Activated naive CD8-positive, alpha-beta T cell treated with anti-CD3 and anti-CD28 coated beads, Interleukin-2, amount 50 U/mL, for 24 hours (primary cell): Measurements from ENCODE around the gene TAS1R3.
A peak's percentile ranks its signal among the peaks of the same experiment; 100 is the strongest.

ENCODE experiments used
- ATAC-seq: fragments of 150-1000 bp; cut with Tn5 transposase; one replicate; pipeline ENCODE4 v1.10.0; 2021
- DNase-seq: peaks from one replicate; pipeline ENCODE4 v3.0.0; 2021
- H3K27ac Mint-ChIP-seq: one replicate; pipeline ENCODE4 v1.8.0; 2021; ENCODE audit warnings: mild to moderate bottlenecking, mixed read lengths
- H3K27me3 Mint-ChIP-seq: one replicate; pipeline ENCODE4 v1.8.0; 2021; ENCODE audit warnings: mixed read lengths
- H3K36me3 Mint-ChIP-seq: one replicate; pipeline ENCODE4 v1.8.0; 2021; ENCODE audit warnings: low read depth, mixed read lengths
- H3K4me1 Mint-ChIP-seq: one replicate; pipeline ENCODE4 v1.8.0; 2021; ENCODE audit warnings: mixed read lengths
- H3K4me3 Mint-ChIP-seq: one replicate; pipeline ENCODE4 v1.8.0; 2021; ENCODE audit warnings: mild to moderate bottlenecking, moderate library complexity, mixed read lengths
- H3K9me3 Mint-ChIP-seq: one replicate; pipeline ENCODE4 v1.8.0; 2021; ENCODE audit warnings: mixed read lengths

TAS1R3 gene

GRCh38 chr1:1333551-1334241 is 2.6 kb downstream of the TAS1R3 start:
- Mint-ChIP-seq H3K27me3 (no peaks in the 10 kb centered on the region), H3K4me3 (no peak overlapping the region), H3K27ac (no peak overlapping the region), H3K36me3 (no peaks in the 10 kb centered on the region), H3K9me3 (no peaks in the 10 kb centered on the region), H3K4me1 (no peaks in the 10 kb centered on the region)
- DNase-seq (no peak), ATAC-seq (no peak)

GRCh38 chr1:1334835-1335234 is 3.8 kb downstream of the TAS1R3 start:
- DNase-seq (no peak), ATAC-seq (no peak)
- Mint-ChIP-seq H3K27me3 (no peaks in the 10 kb centered on the region), H3K36me3 (no peaks in the 10 kb centered on the region), H3K4me3 (no peak overlapping the region), H3K9me3 (no peaks in the 10 kb centered on the region), H3K27ac (no peak overlapping the region), H3K4me1 (no peaks in the 10 kb centered on the region)

- Mint-ChIP-seq H3K4me3 (no peak overlapping the region), H3K36me3 (no peaks in the 10 kb centered on the region), H3K27me3 (no peaks in the 10 kb centered on the region), H3K27ac (no peak overlapping the region), H3K4me1 (no peaks in the 10 kb centered on the region), H3K9me3 (no peaks in the 10 kb centered on the region)
- no peak for DNase-seq
- ATAC-seq = no peak
Observed at GRCh38 chr1:1335283-1335682, 4.2 kb downstream of the TAS1R3 start.

GRCh38 chr1:1335792-1336248 is 4.7 kb downstream of the TAS1R3 start:
- Mint-ChIP-seq H3K27me3 (no peaks in the 10 kb centered on the region), H3K27ac (no peak overlapping the region), H3K4me1 (no peaks in the 10 kb centered on the region), H3K9me3 (no peaks in the 10 kb centered on the region), H3K36me3 (peaks cover 5% of the 10 kb centered on the region), H3K4me3 (no peak overlapping the region)
- no peak for DNase-seq
- ATAC-seq = no peak

GRCh38 chr1:1336446-1336845 is 5.4 kb downstream of the TAS1R3 start:
- H3K27me3 Mint-ChIP-seq = no peaks in the 10 kb centered on the region
- H3K4me3 Mint-ChIP-seq = no peak overlapping the region
- H3K36me3 Mint-ChIP-seq = peaks cover 11% of the 10 kb centered on the region
- ATAC-seq = no peak
- H3K4me1 Mint-ChIP-seq = no peaks in the 10 kb centered on the region
- H3K9me3 Mint-ChIP-seq = no peaks in the 10 kb centered on the region
- H3K27ac Mint-ChIP-seq = no peak overlapping the region
- DNase-seq = no peak

GRCh38 chr1:1336931-1337792 is 6.1 kb downstream of the TAS1R3 start:
- Mint-ChIP-seq H3K36me3 (peaks cover 13% of the 10 kb centered on the region), H3K9me3 (no peaks in the 10 kb centered on the region), H3K4me1 (no peaks in the 10 kb centered on the region), H3K27ac (no peak overlapping the region), H3K4me3 (no peak overlapping the region), H3K27me3 (no peaks in the 10 kb centered on the region)
- DNase-seq (no peak), ATAC-seq (no peak)

GRCh38 chr1:1337793-1338147 is 6.7 kb downstream of the TAS1R3 start:
- ATAC-seq (peak; percentile 48), DNase-seq (peak; percentile 63)
- Mint-ChIP-seq H3K27ac (no peak overlapping the region), H3K27me3 (no peaks in the 10 kb centered on the region), H3K9me3 (no peaks in the 10 kb centered on the region), H3K4me1 (no peaks in the 10 kb centered on the region), H3K36me3 (peaks cover 13% of the 10 kb centered on the region), H3K4me3 (no peak overlapping the region)

- no peak overlapping the region for H3K27ac Mint-ChIP-seq
- DNase-seq (no peak), ATAC-seq (no peak)
- H3K36me3 Mint-ChIP-seq = peaks cover 13% of the 10 kb centered on the region
- no peaks in the 10 kb centered on the region for H3K4me1 Mint-ChIP-seq
- H3K4me3 Mint-ChIP-seq = no peak overlapping the region
- no peaks in the 10 kb centered on the region for H3K27me3 Mint-ChIP-seq
- no peaks in the 10 kb centered on the region for H3K9me3 Mint-ChIP-seq
Observed at GRCh38 chr1:1338278-1338677, 7.2 kb downstream of the TAS1R3 start.

- ATAC-seq (no peak), DNase-seq (no peak)
- Mint-ChIP-seq H3K4me1 (peaks cover 3% of the 10 kb centered on the region), H3K27me3 (no peaks in the 10 kb centered on the region), H3K4me3 (no peak overlapping the region), H3K9me3 (no peaks in the 10 kb centered on the region), H3K27ac (no peak overlapping the region), H3K36me3 (peaks cover 13% of the 10 kb centered on the region)
Observed at GRCh38 chr1:1340185-1340584, 9.1 kb downstream of the TAS1R3 start.

- Mint-ChIP-seq H3K4me1 (peaks cover 3% of the 10 kb centered on the region), H3K27ac (no peak overlapping the region), H3K4me3 (no peak overlapping the region), H3K27me3 (no peaks in the 10 kb centered on the region), H3K36me3 (peaks cover 13% of the 10 kb centered on the region), H3K9me3 (no peaks in the 10 kb centered on the region)
- ATAC-seq (no peak), DNase-seq (no peak)
Observed at GRCh38 chr1:1340791-1341548, 9.9 kb downstream of the TAS1R3 start.

GRCh38 chr1:1341549-1342021 is 10.5 kb downstream of the TAS1R3 start:
- ATAC-seq = no peak
- H3K27me3 Mint-ChIP-seq = no peaks in the 10 kb centered on the region
- H3K9me3 Mint-ChIP-seq = no peaks in the 10 kb centered on the region
- H3K27ac Mint-ChIP-seq = no peak overlapping the region
- H3K36me3 Mint-ChIP-seq = peaks cover 13% of the 10 kb centered on the region
- DNase-seq = no peak
- no peak overlapping the region for H3K4me3 Mint-ChIP-seq
- peaks cover 3% of the 10 kb centered on the region for H3K4me1 Mint-ChIP-seq

- Mint-ChIP-seq H3K36me3 (peaks cover 13% of the 10 kb centered on the region), H3K4me3 (no peak overlapping the region), H3K4me1 (peaks cover 8% of the 10 kb centered on the region), H3K27me3 (no peaks in the 10 kb centered on the region), H3K9me3 (no peaks in the 10 kb centered on the region), H3K27ac (no peak overlapping the region)
- ATAC-seq (no peak), DNase-seq (no peak)
Observed at GRCh38 chr1:1342061-1342562, 11.0 kb downstream of the TAS1R3 start.

GRCh38 chr1:1342584-1343115 is 11.6 kb downstream of the TAS1R3 start:
- peaks cover 12% of the 10 kb centered on the region for H3K4me1 Mint-ChIP-seq

GRCh38 chr1:1343811-1344421 is 12.8 kb downstream of the TAS1R3 start:
- H3K9me3 Mint-ChIP-seq = no peaks in the 10 kb centered on the region
- no peak overlapping the region for H3K4me3 Mint-ChIP-seq
- DNase-seq (no peak), ATAC-seq (no peak)
- H3K27ac Mint-ChIP-seq = no peak overlapping the region
- peaks cover 13% of the 10 kb centered on the region for H3K36me3 Mint-ChIP-seq
- peaks cover 14% of the 10 kb centered on the region for H3K4me1 Mint-ChIP-seq
- no peaks in the 10 kb centered on the region for H3K27me3 Mint-ChIP-seq

More at GRCh38 chr1:1342584-1343115, 11.6 kb downstream of the TAS1R3 start:
- H3K4me3 Mint-ChIP-seq = no peak overlapping the region
- peaks cover 13% of the 10 kb centered on the region for H3K36me3 Mint-ChIP-seq
- no peaks in the 10 kb centered on the region for H3K27me3 Mint-ChIP-seq
- H3K27ac Mint-ChIP-seq = no peak overlapping the region
- no peak for DNase-seq
- no peak for ATAC-seq
- no peaks in the 10 kb centered on the region for H3K9me3 Mint-ChIP-seq
